K562 (cell line): ENCODE data around the gene DYNC1H1. TPM values are rescaled to one million over a fixed set of nuclear protein-coding genes. Genes with fewer than 3 reads are reported as not detected.

Source experiments
- ATAC-seq: fragments of 200-7000 bp; cut with Tn5 transposase; 3 replicates; pipeline ENCODE4 v1.9.1; 2020; ENCODE audit warnings: moderate library complexity
- BruUV-seq: library from RNA; stranded (reverse); fragments of 400-500 nt; replicated peaks from 2 replicates; lab custom pipeline; 2021; lab: Mats Ljungman, UMichigan
- CTCF ChIA-PET: fragments of 300-600 bp; formaldehyde crosslinking; extraction: SDS; loops from one replicate; lab custom pipeline; 2021; ENCODE audit warnings: low intra/inter-chr PET ratio; lab: Yijun Ruan, JAX
- POLR2A ChIA-PET: fragments of 300-600, 350-650 bp; sonication (Branson Sonifier 250); formaldehyde crosslinking; extraction: SDS; loops from one replicate; lab custom pipeline; 2021; ENCODE audit warnings: antibody characterized with exemption, inconsistent platforms; lab: Yijun Ruan, JAX
- DNase-seq, 4 experiments: peaks; one replicate each; pipeline versions ENCODE4 v3.0.0 to v3.0.0-alpha.2; 2011 to 2018; ENCODE audit warnings: low spot score in 3 of 4, mixed read lengths in 3 of 4; ENCODE audit errors: extremely low read depth in 1 of 4
- FAIRE-seq: peaks from 2 replicates; lab custom pipeline; 2011; peaks lifted over from hg19 to GRCh38; lab: Jason Lieb, UNC
- H2AFZ ChIP-seq: 2 replicates; pipeline ENCODE4 v1.6.0; 2011; ENCODE audit warnings: low read depth, low read length, control low read depth, inconsistent platforms
- H3K27ac ChIP-seq: fragments of 200-600 bp; 3 replicates; pipeline ENCODE4 v1.8.0; 2011; ENCODE audit warnings: low read depth, mild to moderate bottlenecking, control low read depth, inconsistent platforms, low read length, moderate library complexity, mixed read lengths; ENCODE audit errors: extremely low read depth
- H3K27me3 ChIP-seq, 2 experiments: fragments of 300-600 bp in 1 of 2; 2 replicates in 1 of 2; 3 replicates in 1 of 2; pipeline versions ENCODE4 v1.6.0 to v1.8.0; 2011; ENCODE audit warnings: inconsistent platforms in 2 of 2, low read length in 2 of 2, mild to moderate bottlenecking in 1 of 2, mixed read lengths in 1 of 2, moderate library complexity in 1 of 2; ENCODE audit not compliant: control insufficient read depth in 2 of 2, insufficient read depth in 2 of 2
- H3K36me3 ChIP-seq: fragments of 300-600 bp; 3 replicates; pipeline ENCODE4 v1.8.0; 2011; ENCODE audit warnings: mild to moderate bottlenecking, low read length, inconsistent platforms; ENCODE audit not compliant: control insufficient read depth, insufficient read depth
- H3K4me1 ChIP-seq, 2 experiments: fragments of 200-600 bp in 1 of 2; replicated peaks in 1 of 2; 2 replicates in 1 of 2; 3 replicates in 1 of 2; pipeline versions ENCODE4 v1.5.1 to v1.8.0; 2011; ENCODE audit warnings: inconsistent platforms in 2 of 2, low read length in 2 of 2, mild to moderate bottlenecking in 1 of 2, mixed read lengths in 1 of 2, moderate library complexity in 1 of 2; ENCODE audit not compliant: control insufficient read depth in 2 of 2, insufficient read depth in 2 of 2
- H3K4me2 ChIP-seq: 2 replicates; pipeline ENCODE4 v1.6.1; 2011; ENCODE audit warnings: low read length, control low read depth, inconsistent platforms, mixed read lengths; ENCODE audit not compliant: insufficient read depth
- H3K4me3 ChIP-seq: fragments of 200-600 bp; sonication (generic), shearing (Covaris generic); 2 replicates; pipeline ENCODE4 v1.5.1; 2016; ENCODE audit warnings: control low read depth, inconsistent platforms
- H3K79me2 ChIP-seq: fragments of 200-600 bp; 3 replicates; pipeline ENCODE4 v1.8.0; 2011; ENCODE audit warnings: low read length, inconsistent platforms; ENCODE audit not compliant: control insufficient read depth, insufficient read depth
- H3K9ac ChIP-seq, 2 experiments: 2 replicates each; pipeline versions ENCODE4 v1.6.0 to v1.6.1; 2011; ENCODE audit warnings: low read depth in 2 of 2, low read length in 2 of 2, control low read depth in 1 of 2, inconsistent platforms in 1 of 2, mild to moderate bottlenecking in 1 of 2, mixed read lengths in 1 of 2; ENCODE audit not compliant: insufficient read depth in 1 of 2
- H3K9me1 ChIP-seq: one replicate; pipeline ENCODE4 v1.6.0; 2011; ENCODE audit warnings: inconsistent platforms, mild to moderate bottlenecking, low read length, moderate library complexity; ENCODE audit not compliant: control insufficient read depth, insufficient read depth
- H3K9me3 ChIP-seq: replicated peaks from 2 replicates; pipeline ENCODE4 v1.5.1; 2011; ENCODE audit warnings: low read depth, low read length, inconsistent platforms; ENCODE audit not compliant: control insufficient read depth, insufficient read depth
- H4K20me1 ChIP-seq: replicated peaks from 2 replicates; pipeline ENCODE4 v1.6.1; 2011; ENCODE audit warnings: low read length, inconsistent platforms, mixed read lengths; ENCODE audit not compliant: control insufficient read depth, insufficient read depth
- CCAR2 ChIP-seq: fragments of 200-400 bp; formaldehyde crosslinking; IDR thresholded peaks from 2 replicates; pipeline ENCODE4 v1.6.1; 2017; ENCODE audit warnings: mild to moderate bottlenecking, low read depth, low read length
- COPS2 ChIP-seq: fragments of 450-650 bp; conservative IDR thresholded peaks from 2 replicates; pipeline ENCODE4 v1.6.1; 2016; ENCODE audit warnings: mild to moderate bottlenecking, moderate library complexity
- KDM1A ChIP-seq, 2 experiments: fragments of 450-650 bp; IDR thresholded peaks; 2 replicates each; pipeline ENCODE4 v1.6.1; 2016; ENCODE audit warnings: mild to moderate bottlenecking in 2 of 2
- LEF1 ChIP-seq: fragments of 450-650 bp; IDR thresholded peaks from 2 replicates; pipeline ENCODE4 v1.6.1; 2016; ENCODE audit warnings: mild to moderate bottlenecking
- MAX ChIP-seq: sonication (generic); formaldehyde crosslinking; IDR thresholded peaks from 2 replicates; pipeline ENCODE4 v1.9.0; 2022; ENCODE audit warnings: mild to moderate bottlenecking, missing genetic modification reagents
- MAZ ChIP-seq, 2 experiments: fragments of 450-650 bp in 1 of 2; sonication (generic) in 1 of 2; formaldehyde crosslinking; IDR thresholded peaks in 1 of 2; conservative IDR thresholded peaks in 1 of 2; 2 replicates each; pipeline versions ENCODE4 v1.4.0 to v1.5.0; 2020; ENCODE audit warnings: mild to moderate bottlenecking in 1 of 2, missing genetic modification reagents in 1 of 2
- NR3C1 ChIP-seq: sonication (generic); formaldehyde crosslinking; IDR thresholded peaks from 2 replicates; pipeline ENCODE4 v1.8.1; 2022; ENCODE audit warnings: missing genetic modification reagents
- POLR2G ChIP-seq: fragments of 200-400 bp; formaldehyde crosslinking; IDR thresholded peaks from 2 replicates; pipeline ENCODE4 v1.6.1; 2017; ENCODE audit warnings: low read depth, mild to moderate bottlenecking, antibody characterized with exemption, low read length, moderate library complexity
- RBM34 ChIP-seq: fragments of 200-400 bp; formaldehyde crosslinking; IDR thresholded peaks from 2 replicates; pipeline ENCODE4 v1.6.1; 2018; ENCODE audit warnings: low read length, borderline replicate concordance; ENCODE audit not compliant: insufficient read depth
- SMARCA4 ChIP-seq: fragments of 450-650 bp; IDR thresholded peaks from 2 replicates; pipeline ENCODE4 v1.6.1; 2016
- SUPT5H ChIP-seq: fragments of 450-650 bp; IDR thresholded peaks from 2 replicates; pipeline ENCODE4 v1.6.1; 2016
- ZBTB7A ChIP-seq: IDR thresholded peaks from 2 replicates; pipeline ENCODE4 v1.6.1; 2011; ENCODE audit warnings: low read depth, mild to moderate bottlenecking, low read length, moderate library complexity, borderline replicate concordance; ENCODE audit not compliant: control insufficient read depth
- ZBTB8A ChIP-seq: fragments of 450-650 bp; IDR thresholded peaks from 2 replicates; pipeline ENCODE4 v1.6.1; 2018; ENCODE audit warnings: mild to moderate bottlenecking, moderate library complexity; ENCODE audit not compliant: partially characterized antibody
- ZNF212 ChIP-seq: fragments of 450-650 bp; formaldehyde crosslinking; IDR thresholded peaks from 2 replicates; pipeline ENCODE4 v1.4.0; 2020; ENCODE audit warnings: mild to moderate bottlenecking
- ZNF232 ChIP-seq: sonication (generic); formaldehyde crosslinking; IDR thresholded peaks from 2 replicates; pipeline ENCODE4 v1.8.0; 2022; ENCODE audit warnings: mild to moderate bottlenecking, missing genetic modification reagents
- WGBS: fragments of 100-300 bp; shearing (Covaris generic); methylation state at CpG from one replicate; pipeline ENCODE4 v1.1.6; 2016; ENCODE audit warnings: low coverage, mixed read lengths; ENCODE audit not compliant: insufficient coverage; ENCODE audit errors: missing lambda C conversion rate; 5-methylcytosine and 5-hydroxymethylcytosine counted together
- in situ Hi-C: fragments of 300-500 bp; cut with MboI; formaldehyde crosslinking; loops from 4 replicates; pipeline ENCODE4 v1.15.0; 2018; ENCODE audit warnings: inconsistent platforms, mixed read lengths
- intact Hi-C: fragments of 100-400 bp; cut with micrococcal nuclease; formaldehyde crosslinking; loops from 2 replicates; pipeline ENCODE4 v1.14.2; 2022
- polyA plus RNA-seq, 8 experiments: library from polyadenylated mRNA; depleted of rRNA in 4 of 8; stranded (reverse) in 5 of 8; unstranded in 3 of 8; fragments of >200 nt; fragmentation: Nextera tagmentation in 2 of 8; fragmentation: Illumina TruSeq in 1 of 8; extraction: Ambion mirVana in 2 of 8; extraction: Trizol in 1 of 8; gene quantifications; 2 replicates each; pipeline versions ENCODE4 v1.2.1 to v1.2.3, GENCODE V29; 2011 to 2014; ENCODE audit warnings: inconsistent platforms in 1 of 8, missing spikeins in 1 of 8
- total RNA-seq, 7 experiments: library from RNA; depleted of rRNA in 6 of 7; stranded (reverse); fragments of >200 nt in 6 of 7; fragmentation: Illumina TruSeq in 2 of 7; extraction: Trizol in 2 of 7; gene quantifications; 2 replicates each; pipeline versions ENCODE4 v1.2.1 to v1.2.3, GENCODE V29; 2011 to 2021; ENCODE audit warnings: low replicate concordance in 1 of 7

The DYNC1H1 gene
- total and polyA plus RNA-seq, 9 of the 15 experiments (the other 6 are each of a cell fraction or from before 2014, with no cell fraction given) = 31.9 to 335 (median 115) TPM

- BruUV-seq = no TSS peak
- in situ Hi-C loops = no loop called here
Measured at GRCh38 chr14:102056694-102057442, 92.5 kb downstream of the DYNC1H1 start.

More at GRCh38 chr14:102056694-102057442, 92.5 kb downstream of the DYNC1H1 start:
- Histone ChIP-seq H3K4me3 (no peak overlapping the region), H3K27ac (no peak overlapping the region), H3K79me2 (no peaks in the 10 kb centered on the region), H3K9me3 (no peaks in the 10 kb centered on the region), H3K4me1 (peaks cover 0 to 19% of the 10 kb centered on the region in 2 experiments; a peak in 2 of 5 replicates), H3K9me1 (no peaks in the 10 kb centered on the region), H2AFZ (no peak overlapping the region), H3K9ac (no peak overlapping the region), H3K4me2 (no peak overlapping the region), H3K27me3 (no peaks in the 10 kb centered on the region), H3K36me3 (peaks cover 6% of the 10 kb centered on the region; the same call in 1 of the 3 replicates), H4K20me1 (no peaks in the 10 kb centered on the region)
- DNase-seq (no peak), FAIRE-seq (no peak), ATAC-seq (no peak)
- no peak for TF ChIP-seq MAZ (CRISPR knock-in tag; conservative IDR thresholded peaks at IDR 0.05 in 1 of 2, IDR thresholded peaks at IDR 0.05 in 1 of 2)
- TF ChIP-seq ZNF232 = no peak
- no peak for TF ChIP-seq ZBTB7A
- TF ChIP-seq LEF1 = no peak
- no peak for TF ChIP-seq ZBTB8A
- TF ChIP-seq SUPT5H = no peak
- no peak for TF ChIP-seq CCAR2
- no peak for TF ChIP-seq SMARCA4
- TF ChIP-seq KDM1A (IDR thresholded peaks at IDR 0.05) = peak in 1 of 2 experiments; percentile 66; a peak in 1 of 4 replicates
- 0 out of 2 replicates have a peak, but pooled peaks have one; percentile 23 for TF ChIP-seq POLR2G
- TF ChIP-seq COPS2 = no peak
- no peak for TF ChIP-seq ZNF212 (CRISPR knock-in tag)
- TF ChIP-seq NR3C1 (CRISPR knock-in tag) = 0 out of 2 replicates have a peak, but pooled peaks have one; percentile 35
- peak; percentile 77; the same call in 1 of the 2 replicates for TF ChIP-seq MAX (CRISPR knock-in tag)
- no peak for TF ChIP-seq RBM34
- ChIA-PET CTCF (no interaction called here), POLR2A (no interaction called here)
- intact Hi-C loops = no loop called here
- WGBS = 64% methylated on average over 23 of the region's 31 CpGs
